Smooth muscle cell (in vitro differentiated cells): Measurements from ENCODE around the gene IGSF21. TPM values are rescaled to one million over a fixed set of nuclear protein-coding genes. Genes with fewer than 3 reads are reported as not detected.

Experiments
- DNase-seq: peaks from one replicate; lab custom pipeline; 2025; ENCODE audit not compliant: unreplicated experiment; lab: John Stamatoyannopoulos, UW
- H2AFZ ChIP-seq: fragments of 200-600 bp; sonication (generic); 2 replicates; pipeline ENCODE4 v1.6.0; 2016; ENCODE audit warnings: antibody characterized with exemption, low read depth, mild to moderate bottlenecking
- H3F3A ChIP-seq: fragments of 200-600 bp; sonication (generic); 2 replicates; pipeline ENCODE4 v1.6.0; 2017; ENCODE audit warnings: antibody characterized with exemption, low read depth
- H3K27ac ChIP-seq: fragments of 200-600 bp; sonication (generic); 2 replicates; pipeline ENCODE4 v1.5.1; 2016; ENCODE audit warnings: low read depth, mild to moderate bottlenecking
- H3K27me3 ChIP-seq: fragments of 200-600 bp; sonication (generic); 2 replicates; pipeline ENCODE4 v1.6.1; 2016; ENCODE audit warnings: low read depth, mild to moderate bottlenecking
- H3K36me3 ChIP-seq: fragments of 200-600 bp; sonication (generic); 2 replicates; pipeline ENCODE4 v1.5.1; 2016; ENCODE audit warnings: low read depth
- H3K4me1 ChIP-seq: fragments of 200-600 bp; sonication (generic); 2 replicates; pipeline ENCODE4 v1.5.1; 2016; ENCODE audit warnings: low read depth
- H3K4me2 ChIP-seq: fragments of 200-600 bp; sonication (generic); 2 replicates; pipeline ENCODE4 v1.6.0; 2016; ENCODE audit warnings: mild to moderate bottlenecking
- H3K4me3 ChIP-seq: fragments of 200-600 bp; sonication (generic); 2 replicates; pipeline ENCODE4 v1.5.1; 2016; ENCODE audit warnings: mild to moderate bottlenecking
- H3K79me2 ChIP-seq: fragments of 200-600 bp; sonication (generic); 2 replicates; pipeline ENCODE4 v1.6.0; 2016; ENCODE audit warnings: low read depth, mild to moderate bottlenecking
- H3K9ac ChIP-seq: fragments of 200-600 bp; sonication (generic); 2 replicates; pipeline ENCODE4 v1.6.0; 2016; ENCODE audit warnings: low read depth
- H3K9me3 ChIP-seq: fragments of 200-600 bp; sonication (generic); replicated peaks from 2 replicates; pipeline ENCODE4 v1.5.1; 2016; ENCODE audit warnings: low read depth
- H4K20me1 ChIP-seq: fragments of 200-600 bp; sonication (generic); 2 replicates; pipeline ENCODE4 v1.6.0; 2016; ENCODE audit warnings: low read depth
- CTCF ChIP-seq: fragments of 200-600 bp; sonication (generic); IDR thresholded peaks from 2 replicates; pipeline ENCODE4 v1.5.1; 2017; ENCODE audit warnings: borderline replicate concordance, mild to moderate bottlenecking, antibody characterized with exemption; ENCODE audit not compliant: insufficient read depth, poor library complexity, severe bottlenecking
- WGBS: methylation state at CpG from one replicate; pipeline ENCODE4 v1.1.7; 2016; ENCODE audit warnings: low lambda C conversion rate; 5-methylcytosine and 5-hydroxymethylcytosine counted together
- polyA plus RNA-seq: library from polyadenylated mRNA; unstranded; fragments of >200 nt; fragmentation: Nextera tagmentation; extraction: Ambion mirVana; gene quantifications from 2 replicates; pipeline ENCODE4 v1.2.1, GENCODE V29; 2016
- total RNA-seq: library from RNA; depleted of rRNA; stranded (reverse); fragments of >200 nt; gene quantifications from 2 replicates; pipeline ENCODE4 v1.2.3, GENCODE V29; 2014

Gene IGSF21
- total and polyA plus RNA-seq, 2 experiments from 2014 or later, result not detected

- Histone ChIP-seq H3K4me2 (no peak overlapping the region), H4K20me1 (no peaks in the 10 kb centered on the region), H3F3A (no peaks in the 10 kb centered on the region), H3K4me1 (no peaks in the 10 kb centered on the region), H3K79me2 (no peaks in the 10 kb centered on the region), H3K36me3 (no peaks in the 10 kb centered on the region), H2AFZ (no peak overlapping the region), H3K9me3 (no peaks in the 10 kb centered on the region), H3K27me3 (peaks cover 11% of the 10 kb centered on the region), H3K9ac (no peak overlapping the region), H3K4me3 (no peak overlapping the region), H3K27ac (no peak overlapping the region)
- 84% methylated on average over 10 of the region's 10 CpGs for WGBS
- TF ChIP-seq CTCF, result no peak
- DNase-seq, result no peak
These were observed 49.8 kb downstream of the IGSF21 start for GRCh38 chr1:18157352-18157751.

- WGBS, result 89% methylated on average over 7 of the region's 7 CpGs
- Histone ChIP-seq H3K27me3 (peaks cover 16% of the 10 kb centered on the region), H3K79me2 (no peaks in the 10 kb centered on the region), H3K4me3 (no peak overlapping the region), H3K9me3 (no peaks in the 10 kb centered on the region), H3K9ac (no peak overlapping the region), H3K27ac (no peak overlapping the region), H3K4me1 (no peaks in the 10 kb centered on the region), H2AFZ (no peak overlapping the region), H3K4me2 (no peak overlapping the region), H4K20me1 (no peaks in the 10 kb centered on the region), H3K36me3 (no peaks in the 10 kb centered on the region), H3F3A (no peaks in the 10 kb centered on the region)
- no peak for DNase-seq
- no peak for TF ChIP-seq CTCF
These were observed 50.4 kb downstream of the IGSF21 start for GRCh38 chr1:18157968-18158367.

DNA sequence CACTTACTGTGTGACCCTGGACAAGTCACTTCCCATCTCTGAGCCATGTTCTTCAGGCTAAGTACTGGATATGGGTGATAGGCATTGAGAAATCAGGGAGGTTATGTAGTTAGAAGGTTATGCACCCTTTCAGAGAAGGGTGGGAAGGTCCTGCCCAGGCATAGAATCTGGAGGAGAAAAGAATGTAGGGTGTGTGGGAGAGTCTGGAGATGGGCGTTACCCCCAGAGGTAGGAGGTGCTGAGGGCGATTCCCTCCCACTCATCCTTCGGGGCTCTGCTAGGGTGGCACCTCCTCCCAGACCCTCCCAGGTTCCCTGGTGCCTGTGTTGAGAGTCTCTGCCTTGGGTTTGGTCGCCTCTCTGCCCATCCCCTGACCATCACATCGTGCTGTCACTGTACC lies 51.1 kb downstream of the IGSF21 start:
- 86% methylated on average over 5 of the region's 5 CpGs for WGBS
- Histone ChIP-seq H3K4me3 (no peak overlapping the region), H3K4me1 (no peaks in the 10 kb centered on the region), H3K4me2 (no peak overlapping the region), H3K36me3 (no peaks in the 10 kb centered on the region), H3K9me3 (no peaks in the 10 kb centered on the region), H4K20me1 (no peaks in the 10 kb centered on the region), H3K9ac (no peak overlapping the region), H3F3A (no peaks in the 10 kb centered on the region), H3K79me2 (no peaks in the 10 kb centered on the region), H2AFZ (no peak overlapping the region), H3K27me3 (peaks cover 23% of the 10 kb centered on the region), H3K27ac (no peak overlapping the region)
- DNase-seq, result no peak
- no peak for TF ChIP-seq CTCF

DNA sequence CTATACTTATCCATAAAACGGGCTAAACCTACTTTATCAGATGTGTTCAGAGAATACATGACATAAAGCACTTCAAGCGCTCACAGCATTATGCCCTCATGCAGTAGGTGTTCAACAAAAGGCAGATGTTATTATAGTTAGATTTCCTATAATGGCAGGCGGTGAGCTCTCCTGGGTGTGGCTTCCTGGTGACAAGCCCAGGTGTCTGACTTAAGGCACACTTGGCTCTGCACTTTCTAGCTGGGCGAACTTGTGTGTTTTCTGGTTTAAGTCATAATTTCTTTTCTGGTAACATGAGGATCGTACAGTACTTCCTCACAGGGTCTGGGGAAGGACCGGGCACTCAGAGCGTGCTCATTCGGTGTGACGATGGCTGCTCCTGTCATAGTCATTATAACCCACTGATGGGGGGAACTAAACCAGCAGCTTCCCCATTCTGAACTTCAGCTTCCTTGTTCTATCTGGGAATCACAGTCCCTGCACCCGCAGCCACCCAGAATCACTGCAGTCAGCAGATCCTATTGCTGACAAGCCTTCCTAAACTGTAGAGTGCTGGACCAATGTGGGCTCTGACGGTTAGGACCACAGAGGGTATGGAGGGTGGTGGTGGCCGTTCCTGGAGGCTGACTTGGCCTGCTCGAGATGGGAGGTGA lies 52.8 kb downstream of the IGSF21 start:
- H4K20me1 ChIP-seq, result no peaks in the 10 kb centered on the region
- H3K27me3 ChIP-seq, result peaks cover 30% of the 10 kb centered on the region
- TF ChIP-seq CTCF, result no peak
- no peak overlapping the region for H3K27ac ChIP-seq
- H3K36me3 ChIP-seq, result no peaks in the 10 kb centered on the region
- no peaks in the 10 kb centered on the region for H3K4me1 ChIP-seq
- WGBS, result 91% methylated on average over 13 of the region's 13 CpGs
- no peaks in the 10 kb centered on the region for H3K9me3 ChIP-seq
- H3K4me3 ChIP-seq, result no peak overlapping the region
- H3K79me2 ChIP-seq, result no peaks in the 10 kb centered on the region
- H2AFZ ChIP-seq, result no peak overlapping the region
- H3K9ac ChIP-seq, result no peak overlapping the region
- H3K4me2 ChIP-seq, result no peak overlapping the region
- DNase-seq, result no peak
- H3F3A ChIP-seq, result no peaks in the 10 kb centered on the region
